Posterior cingulate gyrus (tissue), 11 donors: ENCODE measurements around the gene LRRC36.

ENCODE experiments used
- DNase-seq, 10 donors: peaks; one replicate each; pipeline versions ENCODE4 v3.0.0 to v3.0.0-alpha.2; 2020 to 2021; ENCODE audit warnings: mixed read lengths in 3 of 10
- intact Hi-C: fragments of 100-400 bp; cut with DNase I; formaldehyde crosslinking; loops from one replicate; pipeline ENCODE4 v1.15.1; 2023

Gene LRRC36

DNA sequence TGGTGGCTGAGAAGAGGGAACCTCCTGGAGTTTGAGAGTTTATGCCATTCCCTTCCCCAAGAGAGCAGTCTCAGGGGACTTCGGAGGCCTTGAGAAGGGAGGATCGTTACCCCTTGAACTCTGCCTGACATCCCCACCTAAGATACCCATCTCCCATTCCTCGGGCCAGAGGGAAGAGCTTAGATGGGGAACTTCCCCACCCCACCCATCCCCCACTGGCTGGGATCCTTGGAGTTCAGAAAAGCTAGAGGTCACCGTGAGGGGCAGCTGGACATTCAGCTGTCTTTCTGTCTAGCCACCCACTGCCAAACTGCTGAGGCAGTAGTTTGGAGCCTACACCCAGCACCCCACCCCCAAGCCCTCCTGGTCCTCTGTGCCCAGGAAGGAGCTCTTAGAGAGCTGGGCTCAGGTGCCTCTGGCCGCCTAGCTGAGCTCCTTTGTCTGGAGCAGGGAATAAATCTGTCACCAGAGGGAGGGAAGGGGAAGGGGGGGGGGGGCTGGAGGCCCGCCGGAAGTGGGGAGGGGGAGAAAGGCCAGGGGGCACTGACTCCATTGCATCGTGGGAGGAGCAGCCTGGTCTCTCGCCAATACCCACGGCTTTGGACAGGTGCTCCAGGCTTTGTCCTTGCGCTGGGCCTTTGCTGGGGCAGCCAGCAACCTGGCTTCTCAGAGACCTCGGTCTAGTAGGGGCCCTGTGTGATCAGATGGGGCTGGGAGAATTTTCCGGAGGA, 105.3 kb downstream of the LRRC36 start:
- DNase-seq, result no peak
- intact Hi-C loops, result loop anchor here (5.0 kb wide), 1 partner anchor 35 kb away; no protein-coding TSS in a partner anchor

- DNase-seq, result peak in 1 of 10 donors; percentile 46
- intact Hi-C loops, result loop anchor here (5.0 kb wide), 1 partner anchor 35 kb away; no protein-coding TSS in a partner anchor
Measured at GRCh38 chr16:67432506-67432890, 105.9 kb downstream of the LRRC36 start.

- peak in 1 of 10 donors; percentile 68 for DNase-seq
- intact Hi-C loops, result loop anchor here (5.0 kb wide), 1 partner anchor 34 kb away; no protein-coding TSS in a partner anchor
Measured at GRCh38 chr16:67433131-67433719, 106.6 kb downstream of the LRRC36 start.
